SK-N-SH treated with all-trans-retinoic acid at 6 μM for 48 hours (cell line): ENCODE results near the gene CDH22.

Experiments
- ATAC-seq: fragments of 200-7000 bp; cut with Tn5 transposase; 3 replicates; pipeline ENCODE4 v1.9.1; 2020; ENCODE audit warnings: mild to moderate bottlenecking, moderate library complexity
- ARNTL ChIP-seq: fragments of 450-650 bp; formaldehyde crosslinking; IDR thresholded peaks from 2 replicates; pipeline ENCODE4 v1.5.0; 2020; ENCODE audit warnings: low read depth, mild to moderate bottlenecking, moderate library complexity, borderline replicate concordance
- CREB5 ChIP-seq: fragments of 250-450 bp; sonication (Bioruptor Pico); IDR thresholded peaks from 2 replicates; pipeline ENCODE4 v1.5.1; 2020; ENCODE audit warnings: low read depth, mild to moderate bottlenecking, moderate library complexity
- CSRNP3 ChIP-seq: fragments of 250-450 bp; sonication (Bioruptor Pico); IDR thresholded peaks from 2 replicates; pipeline ENCODE4 v1.5.1; 2021; ENCODE audit warnings: mild to moderate bottlenecking, moderate library complexity
- ESRRG ChIP-seq: fragments of 250-450 bp; sonication (Bioruptor Pico); IDR thresholded peaks from 2 replicates; pipeline ENCODE4 v1.6.1; 2021; ENCODE audit warnings: mild to moderate bottlenecking
- GLIS3 ChIP-seq: fragments of 250-450 bp; sonication (Bioruptor Pico); IDR thresholded peaks from 2 replicates; pipeline ENCODE4 v1.5.0; 2020; ENCODE audit warnings: mild to moderate bottlenecking, moderate library complexity
- ISL1 ChIP-seq: fragments of 250-450 bp; sonication (Bioruptor Pico); IDR thresholded peaks from 2 replicates; pipeline ENCODE4 v2.1.2; 2022; ENCODE audit warnings: mild to moderate bottlenecking, moderate library complexity
- POU6F1 ChIP-seq: fragments of 250-450 bp; sonication (Bioruptor Pico); IDR thresholded peaks from 2 replicates; pipeline ENCODE4 v1.8.0; 2021; ENCODE audit warnings: low read depth, mild to moderate bottlenecking, moderate library complexity, borderline replicate concordance
- PPARA ChIP-seq: fragments of 250-450 bp; sonication (Bioruptor Pico); IDR thresholded peaks from 2 replicates; pipeline ENCODE4 v1.5.0; 2020; ENCODE audit warnings: mild to moderate bottlenecking, borderline replicate concordance
- RARB ChIP-seq: fragments of 250-450 bp; sonication (Bioruptor Pico); IDR thresholded peaks from 2 replicates; pipeline ENCODE4 v1.8.0; 2021; ENCODE audit warnings: mild to moderate bottlenecking, moderate library complexity
- SNAI2 ChIP-seq: fragments of 250-450 bp; sonication (Bioruptor Pico); IDR thresholded peaks from 2 replicates; pipeline ENCODE4 v1.5.0; 2020; ENCODE audit warnings: mild to moderate bottlenecking, moderate library complexity
- TCF4 ChIP-seq: fragments of 250-450 bp; sonication (Bioruptor Pico); IDR thresholded peaks from 2 replicates; pipeline ENCODE4 v1.8.0; 2021; ENCODE audit warnings: mild to moderate bottlenecking, moderate library complexity, borderline replicate concordance
- TSHZ2 ChIP-seq: fragments of 250-450 bp; sonication (Bioruptor Pico); IDR thresholded peaks from 2 replicates; pipeline ENCODE4 v1.5.0; 2020; ENCODE audit warnings: mild to moderate bottlenecking, moderate library complexity
- ZC3H10 ChIP-seq: fragments of 250-450 bp; sonication (Bioruptor Pico); IDR thresholded peaks from 2 replicates; pipeline ENCODE4 v1.5.1; 2021; ENCODE audit warnings: mild to moderate bottlenecking, moderate library complexity
- ZFP3 ChIP-seq: fragments of 250-450 bp; sonication (Bioruptor Pico); IDR thresholded peaks from 2 replicates; pipeline ENCODE4 v1.5.0; 2020; ENCODE audit warnings: mild to moderate bottlenecking, moderate library complexity
- ZFP30 ChIP-seq: fragments of 450-650 bp; formaldehyde crosslinking; IDR thresholded peaks from 2 replicates; pipeline ENCODE4 v1.5.0; 2022; ENCODE audit warnings: mild to moderate bottlenecking, moderate library complexity
- ZNF565 ChIP-seq: fragments of 450-650 bp; formaldehyde crosslinking; conservative IDR thresholded peaks from 2 replicates; pipeline ENCODE4 v1.5.0; 2020; ENCODE audit warnings: low read depth, mild to moderate bottlenecking, moderate library complexity
- ZNF70 ChIP-seq: fragments of 450-650 bp; formaldehyde crosslinking; IDR thresholded peaks from 2 replicates; pipeline ENCODE4 v1.5.0; 2020; ENCODE audit warnings: mild to moderate bottlenecking, moderate library complexity
- ZNF8 ChIP-seq: fragments of 450-650 bp; formaldehyde crosslinking; IDR thresholded peaks from 2 replicates; pipeline ENCODE4 v1.5.0; 2020; ENCODE audit warnings: mild to moderate bottlenecking, moderate library complexity
- TF ChIP-seq, protein P1 (sequence below): fragments of 250-450 bp; sonication (Bioruptor Pico); IDR thresholded peaks from 2 replicates; pipeline ENCODE4 v1.8.0; 2020; ENCODE audit warnings: mild to moderate bottlenecking, moderate library complexity, borderline replicate concordance

Gene CDH22

GRCh38 chr20:46267108-46268105, 40.9 kb downstream of the CDH22 start:
- no peak for TF ChIP-seq ISL1 (CRISPR knock-in tag)
- no peak for TF ChIP-seq GLIS3 (CRISPR knock-in tag)
- TF ChIP-seq ARNTL (CRISPR knock-in tag) = no peak
- TF ChIP-seq ZFP30 (CRISPR knock-in tag) = no peak
- TF ChIP-seq, protein P1, sequence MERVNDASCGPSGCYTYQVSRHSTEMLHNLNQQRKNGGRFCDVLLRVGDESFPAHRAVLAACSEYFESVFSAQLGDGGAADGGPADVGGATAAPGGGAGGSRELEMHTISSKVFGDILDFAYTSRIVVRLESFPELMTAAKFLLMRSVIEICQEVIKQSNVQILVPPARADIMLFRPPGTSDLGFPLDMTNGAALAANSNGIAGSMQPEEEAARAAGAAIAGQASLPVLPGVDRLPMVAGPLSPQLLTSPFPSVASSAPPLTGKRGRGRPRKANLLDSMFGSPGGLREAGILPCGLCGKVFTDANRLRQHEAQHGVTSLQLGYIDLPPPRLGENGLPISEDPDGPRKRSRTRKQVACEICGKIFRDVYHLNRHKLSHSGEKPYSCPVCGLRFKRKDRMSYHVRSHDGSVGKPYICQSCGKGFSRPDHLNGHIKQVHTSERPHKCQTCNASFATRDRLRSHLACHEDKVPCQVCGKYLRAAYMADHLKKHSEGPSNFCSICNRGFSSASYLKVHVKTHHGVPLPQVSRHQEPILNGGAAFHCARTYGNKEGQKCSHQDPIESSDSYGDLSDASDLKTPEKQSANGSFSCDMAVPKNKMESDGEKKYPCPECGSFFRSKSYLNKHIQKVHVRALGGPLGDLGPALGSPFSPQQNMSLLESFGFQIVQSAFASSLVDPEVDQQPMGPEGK (CRISPR knock-in tag) = no peak
- TF ChIP-seq ZNF8 (CRISPR knock-in tag) = no peak
- no peak for TF ChIP-seq ZNF565 (CRISPR knock-in tag)
- TF ChIP-seq ZNF70 (CRISPR knock-in tag) = no peak
- TF ChIP-seq ZFP3 (CRISPR knock-in tag) = no peak
- TF ChIP-seq TSHZ2 (CRISPR knock-in tag) = no peak
- no peak for TF ChIP-seq RARB
- no peak for TF ChIP-seq PPARA (CRISPR knock-in tag)
- no peak for TF ChIP-seq CSRNP3 (CRISPR knock-in tag)
- no peak for TF ChIP-seq SNAI2 (CRISPR knock-in tag)
- TF ChIP-seq ZC3H10 = no peak
- no peak for TF ChIP-seq TCF4
- TF ChIP-seq CREB5 (CRISPR knock-in tag) = no peak
- ATAC-seq = no peak

DNA sequence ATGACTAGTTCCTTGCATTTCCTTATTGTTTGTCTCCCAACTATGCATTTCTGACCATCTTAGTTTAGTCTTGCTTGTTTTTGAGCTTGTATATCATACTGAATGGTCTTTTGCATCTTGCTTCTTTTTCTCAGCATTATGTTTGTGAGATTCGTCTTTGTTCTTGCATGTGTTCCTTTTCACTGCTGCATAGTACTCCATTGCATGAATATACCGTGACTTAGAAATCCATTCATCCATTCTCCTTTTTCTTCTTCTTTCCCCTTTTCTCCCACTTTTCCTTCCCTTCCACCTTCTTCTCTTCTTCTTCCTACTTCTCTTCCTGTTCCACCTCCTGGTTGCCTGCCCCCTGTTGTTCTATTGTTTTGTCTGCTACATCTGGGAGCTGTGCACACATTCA, 42.8 kb downstream of the CDH22 start:
- TF ChIP-seq ESRRG = no peak
- TF ChIP-seq RARB = no peak
- no peak for TF ChIP-seq ZC3H10
- TF ChIP-seq ZNF8 (CRISPR knock-in tag) = no peak
- TF ChIP-seq ZFP30 (CRISPR knock-in tag) = no peak
- no peak for TF ChIP-seq PPARA (CRISPR knock-in tag)
- TF ChIP-seq ZNF565 (CRISPR knock-in tag) = no peak
- TF ChIP-seq, protein P1 (CRISPR knock-in tag) = no peak
- no peak for TF ChIP-seq CSRNP3 (CRISPR knock-in tag)
- no peak for TF ChIP-seq ARNTL (CRISPR knock-in tag)
- TF ChIP-seq POU6F1 (CRISPR knock-in tag) = no peak
- no peak for TF ChIP-seq ZFP3 (CRISPR knock-in tag)
- no peak for TF ChIP-seq ZNF70 (CRISPR knock-in tag)
- TF ChIP-seq, all 23 proteins: peak for 0
- ATAC-seq = no peak
